ENCODE measurements around the gene HRH3. TPM values are rescaled to one million over a fixed set of nuclear protein-coding genes. Genes with fewer than 3 reads are reported as not detected.

Gene HRH3
- total RNA-seq, 1 experiment from 2014 or later = not detected

- Histone ChIP-seq H3K9me3 (no peaks in the 10 kb centered on the region), H3K36me3 (ENCODE audit: control insufficient read depth, insufficient read depth, low read length) (peaks cover 3% of the 10 kb centered on the region; the same call in 1 of the 2 replicates), H3K4me1 (no peaks in the 10 kb centered on the region), H3K27me3 (replicated peaks; ENCODE audit: control insufficient read depth, insufficient read depth, low read length) (no peaks in the 10 kb centered on the region), H3K4me3 (ENCODE audit: low read depth, low read length) (no peak overlapping the region)
- CTCF ChIA-PET = interaction anchor here (0.5 kb wide), 1 partner anchor 865 kb away, joined by 7 read pairs; no protein-coding TSS in a partner anchor
- H3K9me3 Mint-ChIP-seq (ENCODE audit: unreplicated experiment) = no peaks in the 10 kb centered on the region
- BruUV-seq (replicated peaks) = no TSS peak
- peaks cover 42% of the 10 kb centered on the region for H3K36me3 Mint-ChIP-seq (ENCODE audit: insufficient read depth, unreplicated experiment)
- H3K4me3 Mint-ChIP-seq (ENCODE audit: unreplicated experiment) = no peak overlapping the region
- H3K27ac Mint-ChIP-seq (ENCODE audit: unreplicated experiment) = no peak overlapping the region
- intact Hi-C loops (cut with micrococcal nuclease; ENCODE audit: unreplicated experiment) = no loop called here
- POLR2A ChIA-PET = interaction anchor here (0.6 kb wide), 2 partner anchors 17 to 732 kb away, joined by 3 read pairs; no protein-coding TSS in a partner anchor
- no peaks in the 10 kb centered on the region for H3K27me3 Mint-ChIP-seq (ENCODE audit: insufficient read depth, unreplicated experiment)
- no peak for DNase-seq
- TF ChIP-seq, protein P1, sequence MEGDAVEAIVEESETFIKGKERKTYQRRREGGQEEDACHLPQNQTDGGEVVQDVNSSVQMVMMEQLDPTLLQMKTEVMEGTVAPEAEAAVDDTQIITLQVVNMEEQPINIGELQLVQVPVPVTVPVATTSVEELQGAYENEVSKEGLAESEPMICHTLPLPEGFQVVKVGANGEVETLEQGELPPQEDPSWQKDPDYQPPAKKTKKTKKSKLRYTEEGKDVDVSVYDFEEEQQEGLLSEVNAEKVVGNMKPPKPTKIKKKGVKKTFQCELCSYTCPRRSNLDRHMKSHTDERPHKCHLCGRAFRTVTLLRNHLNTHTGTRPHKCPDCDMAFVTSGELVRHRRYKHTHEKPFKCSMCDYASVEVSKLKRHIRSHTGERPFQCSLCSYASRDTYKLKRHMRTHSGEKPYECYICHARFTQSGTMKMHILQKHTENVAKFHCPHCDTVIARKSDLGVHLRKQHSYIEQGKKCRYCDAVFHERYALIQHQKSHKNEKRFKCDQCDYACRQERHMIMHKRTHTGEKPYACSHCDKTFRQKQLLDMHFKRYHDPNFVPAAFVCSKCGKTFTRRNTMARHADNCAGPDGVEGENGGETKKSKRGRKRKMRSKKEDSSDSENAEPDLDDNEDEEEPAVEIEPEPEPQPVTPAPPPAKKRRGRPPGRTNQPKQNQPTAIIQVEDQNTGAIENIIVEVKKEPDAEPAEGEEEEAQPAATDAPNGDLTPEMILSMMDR (IDR thresholded peaks at IDR 0.05; ENCODE audit: insufficient read depth in 1 of 2, low read depth in 1 of 2, low read length in 1 of 2, severe bottlenecking in 1 of 2, unreplicated experiment in 1 of 2) = no peak
- H3K4me1 Mint-ChIP-seq (ENCODE audit: low read depth, unreplicated experiment) = no peaks in the 10 kb centered on the region
Measured at GRCh38 chr20:62205618-62206387, 14.3 kb downstream of the HRH3 start.

- Mint-ChIP-seq H3K27ac (ENCODE audit: unreplicated experiment) (no peak overlapping the region), H3K4me3 (ENCODE audit: unreplicated experiment) (no peak overlapping the region), H3K27me3 (ENCODE audit: insufficient read depth, unreplicated experiment) (no peaks in the 10 kb centered on the region), H3K36me3 (ENCODE audit: insufficient read depth, unreplicated experiment) (peaks cover 64% of the 10 kb centered on the region), H3K4me1 (ENCODE audit: low read depth, unreplicated experiment) (no peaks in the 10 kb centered on the region), H3K9me3 (ENCODE audit: unreplicated experiment) (no peaks in the 10 kb centered on the region)
- H3K4me3 ChIP-seq (ENCODE audit: low read depth, low read length) = no peak overlapping the region
- H3K36me3 ChIP-seq (ENCODE audit: control insufficient read depth, insufficient read depth, low read length) = peaks cover 3% of the 10 kb centered on the region; the same call in 1 of the 2 replicates
- TF ChIP-seq, protein P1 (IDR thresholded peaks at IDR 0.05; ENCODE audit: insufficient read depth in 1 of 2, low read depth in 1 of 2, low read length in 1 of 2, severe bottlenecking in 1 of 2, unreplicated experiment in 1 of 2) = no peak
- ChIA-PET POLR2A (no interaction called here), CTCF (no interaction called here)
- H3K4me1 ChIP-seq = no peaks in the 10 kb centered on the region
- H3K27me3 ChIP-seq (replicated peaks; ENCODE audit: control insufficient read depth, insufficient read depth, low read length) = no peaks in the 10 kb centered on the region
- no peaks in the 10 kb centered on the region for H3K9me3 ChIP-seq
- no peak for DNase-seq
- intact Hi-C loops (cut with micrococcal nuclease; ENCODE audit: unreplicated experiment) = no loop called here
- no TSS peak for BruUV-seq (replicated peaks)
Measured at GRCh38 chr20:62203378-62204030, 16.6 kb downstream of the HRH3 start.

DNA sequence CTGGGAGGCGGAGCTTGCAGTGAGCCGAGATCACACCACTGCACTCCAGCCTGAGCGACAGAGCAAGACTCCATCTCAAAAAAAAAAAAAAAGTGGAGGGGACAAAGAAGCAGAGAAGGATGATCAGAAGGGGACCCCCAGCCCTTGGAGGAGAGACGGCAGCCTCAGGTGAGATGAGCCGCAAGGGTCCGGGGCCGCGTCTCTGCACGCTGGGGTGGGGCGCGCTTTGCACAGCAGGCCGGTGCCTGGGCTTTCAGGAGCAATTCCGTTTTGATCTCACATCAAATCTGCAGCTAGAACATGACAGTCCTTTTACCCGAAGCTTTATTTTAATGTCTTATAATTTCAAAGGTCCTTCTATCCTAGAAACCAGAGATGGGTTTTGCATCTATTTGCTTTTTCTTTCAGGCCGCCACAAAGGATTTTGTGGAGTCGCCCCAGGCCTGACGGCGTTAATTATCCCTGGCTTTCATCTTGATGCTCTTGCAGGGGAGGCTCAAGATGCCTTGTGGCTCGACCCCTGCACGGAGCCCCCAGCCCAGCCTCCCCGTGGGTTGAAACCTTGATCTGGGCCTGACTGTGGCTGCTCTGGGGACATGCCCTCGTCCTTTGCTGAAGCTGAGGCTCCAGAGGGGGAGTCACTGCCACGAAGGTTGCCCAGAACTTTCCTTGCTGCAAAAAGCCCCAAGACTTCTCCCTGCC lies 17.3 kb downstream of the HRH3 start:
- no peak for DNase-seq
- Mint-ChIP-seq H3K4me1 (ENCODE audit: low read depth, unreplicated experiment) (no peaks in the 10 kb centered on the region), H3K27me3 (ENCODE audit: insufficient read depth, unreplicated experiment) (no peaks in the 10 kb centered on the region), H3K9me3 (ENCODE audit: unreplicated experiment) (no peaks in the 10 kb centered on the region), H3K27ac (ENCODE audit: unreplicated experiment) (no peak overlapping the region), H3K4me3 (ENCODE audit: unreplicated experiment) (no peak overlapping the region), H3K36me3 (ENCODE audit: insufficient read depth, unreplicated experiment) (peaks cover 71% of the 10 kb centered on the region)
- TF ChIP-seq, protein P1 (IDR thresholded peaks at IDR 0.05; ENCODE audit: insufficient read depth in 1 of 2, low read depth in 1 of 2, low read length in 1 of 2, severe bottlenecking in 1 of 2, unreplicated experiment in 1 of 2) = no peak
- Histone ChIP-seq H3K4me1 (no peaks in the 10 kb centered on the region), H3K9me3 (no peaks in the 10 kb centered on the region), H3K4me3 (ENCODE audit: low read depth, low read length) (no peak overlapping the region), H3K36me3 (ENCODE audit: control insufficient read depth, insufficient read depth, low read length) (peaks cover 4% of the 10 kb centered on the region; the same call in 1 of the 2 replicates), H3K27me3 (replicated peaks; ENCODE audit: control insufficient read depth, insufficient read depth, low read length) (no peaks in the 10 kb centered on the region)
- BruUV-seq (replicated peaks) = TSS peak; percentile 53
- intact Hi-C loops (cut with micrococcal nuclease; ENCODE audit: unreplicated experiment) = no loop called here
- CTCF ChIA-PET = no interaction called here
- POLR2A ChIA-PET = no interaction called here

Data from Caco-2 (cell line).